Measurements from ENCODE around the gene PDZD4. TPM values are rescaled to one million over a fixed set of nuclear protein-coding genes. Genes with fewer than 3 reads are reported as not detected.
A peak's percentile ranks its signal among the peaks of the same experiment; 100 is the strongest.

Gene PDZD4
- total and polyA plus RNA-seq, 9 of the 15 experiments (the other 6 are each of a cell fraction or from before 2014, with no cell fraction given): 0.05 to 0.38 (median 0.07) TPM; not detected in 5

DNA sequence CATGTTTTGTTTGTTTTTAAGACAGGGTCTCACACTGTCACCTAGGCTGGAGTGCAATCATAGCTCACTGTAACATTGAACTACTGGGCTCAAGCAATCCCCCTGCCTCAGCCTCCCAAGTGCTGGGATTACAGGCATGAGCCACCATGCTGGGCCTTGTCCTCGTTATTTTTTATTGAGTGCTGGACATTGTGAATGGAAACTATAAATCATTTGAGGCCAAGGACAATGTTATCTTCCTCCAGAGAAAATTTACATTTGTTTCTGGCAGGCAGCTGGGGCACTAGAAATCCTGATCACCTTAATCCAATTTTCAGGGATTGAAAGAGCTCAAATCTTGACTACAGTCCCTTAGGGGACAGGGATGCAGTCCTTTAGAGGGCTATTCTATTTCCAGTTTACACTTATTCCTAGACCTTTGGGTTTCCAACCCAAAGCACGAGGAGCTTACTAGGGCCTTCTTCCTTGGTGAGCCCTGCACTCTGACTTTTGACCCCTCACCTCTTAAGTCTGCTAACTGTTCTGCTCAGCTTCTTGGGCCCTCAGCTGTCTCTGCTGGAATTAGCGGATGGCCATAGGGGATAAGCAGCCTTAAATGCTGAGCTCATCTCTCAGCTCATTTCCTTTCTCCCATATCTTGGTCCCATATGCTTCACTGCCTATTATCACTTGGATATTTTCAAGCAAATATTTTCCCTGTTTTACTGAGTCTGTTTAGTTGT lies 23.0 kb upstream of the PDZD4 start (continued):
- TF ChIP-seq, protein P1, sequence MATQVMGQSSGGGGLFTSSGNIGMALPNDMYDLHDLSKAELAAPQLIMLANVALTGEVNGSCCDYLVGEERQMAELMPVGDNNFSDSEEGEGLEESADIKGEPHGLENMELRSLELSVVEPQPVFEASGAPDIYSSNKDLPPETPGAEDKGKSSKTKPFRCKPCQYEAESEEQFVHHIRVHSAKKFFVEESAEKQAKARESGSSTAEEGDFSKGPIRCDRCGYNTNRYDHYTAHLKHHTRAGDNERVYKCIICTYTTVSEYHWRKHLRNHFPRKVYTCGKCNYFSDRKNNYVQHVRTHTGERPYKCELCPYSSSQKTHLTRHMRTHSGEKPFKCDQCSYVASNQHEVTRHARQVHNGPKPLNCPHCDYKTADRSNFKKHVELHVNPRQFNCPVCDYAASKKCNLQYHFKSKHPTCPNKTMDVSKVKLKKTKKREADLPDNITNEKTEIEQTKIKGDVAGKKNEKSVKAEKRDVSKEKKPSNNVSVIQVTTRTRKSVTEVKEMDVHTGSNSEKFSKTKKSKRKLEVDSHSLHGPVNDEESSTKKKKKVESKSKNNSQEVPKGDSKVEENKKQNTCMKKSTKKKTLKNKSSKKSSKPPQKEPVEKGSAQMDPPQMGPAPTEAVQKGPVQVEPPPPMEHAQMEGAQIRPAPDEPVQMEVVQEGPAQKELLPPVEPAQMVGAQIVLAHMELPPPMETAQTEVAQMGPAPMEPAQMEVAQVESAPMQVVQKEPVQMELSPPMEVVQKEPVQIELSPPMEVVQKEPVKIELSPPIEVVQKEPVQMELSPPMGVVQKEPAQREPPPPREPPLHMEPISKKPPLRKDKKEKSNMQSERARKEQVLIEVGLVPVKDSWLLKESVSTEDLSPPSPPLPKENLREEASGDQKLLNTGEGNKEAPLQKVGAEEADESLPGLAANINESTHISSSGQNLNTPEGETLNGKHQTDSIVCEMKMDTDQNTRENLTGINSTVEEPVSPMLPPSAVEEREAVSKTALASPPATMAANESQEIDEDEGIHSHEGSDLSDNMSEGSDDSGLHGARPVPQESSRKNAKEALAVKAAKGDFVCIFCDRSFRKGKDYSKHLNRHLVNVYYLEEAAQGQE (IDR thresholded peaks at IDR 0.05; ENCODE audit: borderline replicate concordance): no peak
- TF ChIP-seq, protein P1 (CRISPR knock-in tag; IDR thresholded peaks at IDR 0.05; ENCODE audit: low read depth): no peak
- TF ChIP-seq PHB (CRISPR knock-in tag; IDR thresholded peaks at IDR 0.05) (no peak), ZFP1 (CRISPR knock-in tag; IDR thresholded peaks at IDR 0.05) (no peak), ETS2 (tag; IDR thresholded peaks at IDR 0.05; ENCODE audit: borderline replicate concordance, poor library complexity, severe bottlenecking) (no peak), MECOM (CRISPR knock-in tag; IDR thresholded peaks at IDR 0.05) (0 out of 2 replicates have a peak, but pooled peaks have one; percentile 33), ZBED1 (IDR thresholded peaks at IDR 0.05) (no peak), TARDBP (IDR thresholded peaks at IDR 0.05) (no peak), NONO (IDR thresholded peaks at IDR 0.05; ENCODE audit: low read depth in 2 of 2, low read length in 1 of 2) (no peak), NR2C2 (CRISPR knock-in tag; IDR thresholded peaks at IDR 0.05) (peak; percentile 94), NR2C2 (tag; IDR thresholded peaks at IDR 0.05) (peak; percentile 96), BDP1 (IDR thresholded peaks at IDR 0.05; ENCODE audit: insufficient read depth, insufficient read length) (no peak), DACH1 (IDR thresholded peaks at IDR 0.05; ENCODE audit: partially characterized antibody) (peak; percentile 85), SRSF3 (IDR thresholded peaks at IDR 0.05; ENCODE audit: insufficient read depth, low read length) (no peak), GTF2A2 (tag; IDR thresholded peaks at IDR 0.05) (no peak), HDAC1 (IDR thresholded peaks at IDR 0.05) (no peak; a peak in 2 of 4 replicates), DNMT1 (IDR thresholded peaks at IDR 0.05) (no peak), ADNP (tag; IDR thresholded peaks at IDR 0.05) (no peak), XRCC3 (IDR thresholded peaks at IDR 0.05) (no peak), ZNF41 (CRISPR knock-in tag; conservative IDR thresholded peaks at IDR 0.05) (no peak)
- TF ChIP-seq, protein P2, sequence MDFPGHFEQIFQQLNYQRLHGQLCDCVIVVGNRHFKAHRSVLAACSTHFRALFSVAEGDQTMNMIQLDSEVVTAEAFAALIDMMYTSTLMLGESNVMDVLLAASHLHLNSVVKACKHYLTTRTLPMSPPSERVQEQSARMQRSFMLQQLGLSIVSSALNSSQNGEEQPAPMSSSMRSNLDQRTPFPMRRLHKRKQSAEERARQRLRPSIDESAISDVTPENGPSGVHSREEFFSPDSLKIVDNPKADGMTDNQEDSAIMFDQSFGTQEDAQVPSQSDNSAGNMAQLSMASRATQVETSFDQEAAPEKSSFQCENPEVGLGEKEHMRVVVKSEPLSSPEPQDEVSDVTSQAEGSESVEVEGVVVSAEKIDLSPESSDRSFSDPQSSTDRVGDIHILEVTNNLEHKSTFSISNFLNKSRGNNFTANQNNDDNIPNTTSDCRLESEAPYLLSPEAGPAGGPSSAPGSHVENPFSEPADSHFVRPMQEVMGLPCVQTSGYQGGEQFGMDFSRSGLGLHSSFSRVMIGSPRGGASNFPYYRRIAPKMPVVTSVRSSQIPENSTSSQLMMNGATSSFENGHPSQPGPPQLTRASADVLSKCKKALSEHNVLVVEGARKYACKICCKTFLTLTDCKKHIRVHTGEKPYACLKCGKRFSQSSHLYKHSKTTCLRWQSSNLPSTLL (IDR thresholded peaks at IDR 0.05): no peak

Measured in K562 (cell line).